HG03442 (cell line): ENCODE measurements around the gene MAP3K7CL.

Experiments
- ATAC-seq: cut with Tn5 transposase; IDR thresholded peaks from one replicate; pipeline ENCODE4 v1.9.1; 2021; ENCODE audit warnings: mild to moderate bottlenecking, moderate library complexity; ENCODE audit not compliant: unreplicated experiment

The MAP3K7CL gene

GRCh38 chr21:29224006-29224405 lies 93.6 kb downstream of the MAP3K7CL start:
- peak; percentile 51 for ATAC-seq
